CD4-positive, alpha-beta T cell (primary cell): Measurements from ENCODE around the gene ST6GALNAC3. TPM values are rescaled to one million over a fixed set of nuclear protein-coding genes. Genes with fewer than 3 reads are reported as not detected.

ENCODE experiments used
- ATAC-seq: fragments of 200-7000 bp; cut with Tn5 transposase; one replicate; pipeline ENCODE4 v1.10.0; 2022; ENCODE audit warnings: mild to moderate bottlenecking; ENCODE audit not compliant: poor library complexity
- CTCF ChIA-PET: fragments of 350-600 bp; sonication (Branson Sonifier 250); formaldehyde crosslinking; loops from one replicate; lab custom pipeline; 2021; ENCODE audit warnings: antibody characterized with exemption, inconsistent platforms; lab: Charles Lee
- POLR2A ChIA-PET: fragments of 350-600 bp; sonication (Branson Sonifier 250); formaldehyde crosslinking; loops from one replicate; lab custom pipeline; 2021; ENCODE audit warnings: antibody characterized with exemption, inconsistent platforms; lab: Charles Lee
- DNase-seq, 14 experiments: peaks; one replicate each; pipeline ENCODE4 v3.0.0-alpha.2; 2013 to 2020; ENCODE audit warnings: mixed read lengths in 2 of 14
- H3K27ac ChIP-seq, 2 donors: one replicate each; pipeline versions ENCODE4 v1.5.1 to v1.7.0; 2013; ENCODE audit warnings: low read length in 2 of 2, low read depth in 1 of 2, mild to moderate bottlenecking in 1 of 2
- H3K27me3 ChIP-seq, 2 experiments: 1 replicate in 1 of 2; 2 replicates in 1 of 2; pipeline versions ENCODE4 v1.6.1 to v1.7.0; 2013; ENCODE audit warnings: low read length in 2 of 2, control low read depth in 1 of 2, mild to moderate bottlenecking in 1 of 2, moderate library complexity in 1 of 2; ENCODE audit not compliant: insufficient read depth in 2 of 2, control insufficient read depth in 1 of 2
- H3K36me3 ChIP-seq: one replicate; pipeline ENCODE4 v1.6.1; 2013; ENCODE audit warnings: low read length, control low read depth; ENCODE audit not compliant: insufficient read depth
- H3K4me1 ChIP-seq: one replicate; pipeline ENCODE4 v1.6.1; 2013; ENCODE audit warnings: low read length, control low read depth; ENCODE audit not compliant: insufficient read depth
- H3K4me3 ChIP-seq: one replicate; pipeline ENCODE4 v1.5.1; 2013; ENCODE audit warnings: mild to moderate bottlenecking, low read length, moderate library complexity
- H3K9me3 ChIP-seq, 2 experiments: 1 replicate in 1 of 2; 2 replicates in 1 of 2; pipeline versions ENCODE4 v1.6.1 to v1.7.0; 2013; ENCODE audit warnings: low read length in 2 of 2, mild to moderate bottlenecking in 2 of 2, control low read depth in 1 of 2, moderate library complexity in 1 of 2; ENCODE audit not compliant: control insufficient read depth in 1 of 2, insufficient read depth in 1 of 2
- H3K27ac Mint-ChIP-seq: one replicate; pipeline ENCODE4 v1.8.0; 2020; ENCODE audit warnings: mixed read lengths
- H3K27me3 Mint-ChIP-seq: one replicate; pipeline ENCODE4 v1.8.0; 2021; ENCODE audit warnings: mixed read lengths
- H3K36me3 Mint-ChIP-seq: one replicate; pipeline ENCODE4 v1.8.0; 2021; ENCODE audit warnings: low read depth, mixed read lengths
- H3K4me1 Mint-ChIP-seq: one replicate; pipeline ENCODE4 v1.8.0; 2021; ENCODE audit warnings: low read depth, mixed read lengths
- H3K4me3 Mint-ChIP-seq: one replicate; pipeline ENCODE4 v1.8.0; 2020; ENCODE audit warnings: mild to moderate bottlenecking, mixed read lengths
- H3K9me3 Mint-ChIP-seq: one replicate; pipeline ENCODE4 v1.8.0; 2020; ENCODE audit warnings: mixed read lengths
- CTCF ChIP-seq: fragments of 200-600 bp; IDR thresholded peaks from one replicate; pipeline ENCODE4 v1.8.0; 2022; ENCODE audit warnings: antibody characterized with exemption, mild to moderate bottlenecking
- intact Hi-C, 2 experiments: fragments of 100-400 bp; cut with DNase I in 1 of 2; cut with micrococcal nuclease in 1 of 2; formaldehyde crosslinking; loops; one replicate each; pipeline versions ENCODE4 v1.15.1 to v1.9.0; 2023 to 2025; cut with DNase I, micrococcal nuclease
- total RNA-seq, 174 experiments: library from RNA in 2 of 174; stranded (reverse) in 2 of 174; gene quantifications; one replicate each; pipeline ENCODE4 v1.2.3 and lab custom pipeline; 2021 to 2026

The ST6GALNAC3 gene
- total RNA-seq, 2 experiments from 2014 or later, result 0.77 to 1.3 TPM

DNA sequence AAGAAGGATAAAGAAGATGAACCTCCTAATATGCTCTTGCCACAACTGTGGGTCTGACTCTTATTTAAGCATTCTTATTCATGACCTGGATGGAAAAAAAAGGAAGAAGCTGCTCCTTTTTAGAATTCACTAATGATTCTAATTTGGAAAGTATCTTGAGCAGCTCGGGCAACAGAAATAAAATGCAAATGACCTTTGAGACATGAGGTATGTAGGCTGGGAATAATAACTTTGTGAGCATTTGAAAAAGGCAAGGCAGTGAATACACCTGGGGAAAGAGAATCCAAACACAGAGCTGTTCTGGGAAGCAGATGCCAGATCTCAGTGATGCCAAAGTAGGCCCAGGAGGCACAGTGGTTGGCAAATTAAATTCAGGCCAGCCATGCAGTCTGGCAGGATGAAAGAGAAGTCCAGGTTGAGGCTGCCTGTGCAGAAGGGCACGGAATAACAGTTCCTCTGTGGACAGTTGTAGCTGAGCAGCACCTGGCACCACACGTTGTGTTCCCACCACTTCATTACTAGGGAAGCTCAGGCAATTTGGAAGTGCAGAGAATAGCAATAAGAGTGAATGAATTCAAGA, 471.9 kb downstream of the ST6GALNAC3 start:
- H3K4me3 Mint-ChIP-seq, result no peak overlapping the region
- no peaks in the 10 kb centered on the region for H3K27me3 ChIP-seq
- H3K27me3 Mint-ChIP-seq, result no peaks in the 10 kb centered on the region
- no peak for TF ChIP-seq CTCF
- no peaks in the 10 kb centered on the region for H3K36me3 ChIP-seq
- no peaks in the 10 kb centered on the region for H3K4me1 Mint-ChIP-seq
- intact Hi-C loops, result loop anchor here in 1 of 2 experiments (10.0 kb wide), 1 partner anchor 392 kb away; no protein-coding TSS in a partner anchor
- H3K27ac Mint-ChIP-seq, result no peak overlapping the region
- CTCF ChIA-PET, result no interaction called here
- no peaks in the 10 kb centered on the region for H3K36me3 Mint-ChIP-seq
- no peak overlapping the region for H3K27ac ChIP-seq
- POLR2A ChIA-PET, result no interaction called here
- H3K9me3 ChIP-seq, result no peaks in the 10 kb centered on the region
- ATAC-seq (no peak), DNase-seq (no peak)
- no peaks in the 10 kb centered on the region for H3K9me3 Mint-ChIP-seq
- no peaks in the 10 kb centered on the region for H3K4me1 ChIP-seq
- no peak overlapping the region for H3K4me3 ChIP-seq

GRCh38 chr1:76547916-76548315, 473.4 kb downstream of the ST6GALNAC3 start:
- no peaks in the 10 kb centered on the region for H3K36me3 ChIP-seq
- H3K4me1 ChIP-seq, result no peaks in the 10 kb centered on the region
- H3K27me3 ChIP-seq, result no peaks in the 10 kb centered on the region
- CTCF ChIA-PET, result no interaction called here
- H3K9me3 ChIP-seq, result no peaks in the 10 kb centered on the region
- Mint-ChIP-seq H3K36me3 (no peaks in the 10 kb centered on the region), H3K4me1 (no peaks in the 10 kb centered on the region), H3K27ac (no peak overlapping the region), H3K4me3 (no peak overlapping the region), H3K27me3 (no peaks in the 10 kb centered on the region), H3K9me3 (no peaks in the 10 kb centered on the region)
- DNase-seq, result no peak
- intact Hi-C loops, result loop anchor here in 1 of 2 experiments (10.0 kb wide), 1 partner anchor 393 kb away; no protein-coding TSS in a partner anchor
- POLR2A ChIA-PET, result interaction anchor here (0.6 kb wide), 1 partner anchor 80 kb away, joined by 3 read pairs; no protein-coding TSS in a partner anchor
- no peak overlapping the region for H3K4me3 ChIP-seq
- H3K27ac ChIP-seq, result no peak overlapping the region
- TF ChIP-seq CTCF, result no peak
- ATAC-seq, result no peak

DNA sequence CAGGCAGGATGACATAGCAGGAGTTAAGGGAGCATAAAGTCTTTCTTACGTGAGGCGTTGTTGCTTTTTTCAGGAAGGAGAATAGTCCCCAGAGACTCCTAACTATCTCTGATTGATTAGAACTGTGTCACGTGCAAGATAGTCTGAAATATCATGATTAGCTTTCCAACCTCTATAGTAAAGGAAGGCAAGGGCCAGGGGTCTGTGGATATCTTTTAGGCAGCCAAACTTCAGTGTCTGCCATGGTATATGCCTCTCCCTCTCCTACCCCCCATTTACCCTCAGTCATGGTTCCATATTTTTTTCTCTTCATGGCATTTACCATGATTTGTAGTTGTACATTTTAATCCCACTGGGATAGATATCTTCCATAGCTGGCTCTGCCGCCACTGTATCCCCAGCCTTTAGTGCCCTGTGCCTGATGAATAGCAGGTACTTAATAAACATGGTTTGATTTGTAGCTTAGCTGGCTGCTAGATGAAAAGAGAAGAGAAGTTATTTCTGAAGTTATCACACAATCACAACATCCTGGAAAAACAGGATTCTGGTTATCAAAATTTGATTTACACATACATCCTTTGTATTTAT, 474.1 kb downstream of the ST6GALNAC3 start:
- Mint-ChIP-seq H3K36me3 (no peaks in the 10 kb centered on the region), H3K4me1 (no peaks in the 10 kb centered on the region), H3K27me3 (no peaks in the 10 kb centered on the region), H3K9me3 (no peaks in the 10 kb centered on the region), H3K27ac (no peak overlapping the region), H3K4me3 (no peak overlapping the region)
- no peaks in the 10 kb centered on the region for H3K4me1 ChIP-seq
- DNase-seq, result no peak
- no peak for TF ChIP-seq CTCF
- H3K27me3 ChIP-seq, result no peaks in the 10 kb centered on the region
- POLR2A ChIA-PET, result interaction anchor here (0.6 kb wide), 1 partner anchor 81 kb away, joined by 3 read pairs; no protein-coding TSS in a partner anchor
- intact Hi-C loops, result loop anchor here in 1 of 2 experiments (10.0 kb wide), 1 partner anchor 394 kb away; no protein-coding TSS in a partner anchor
- CTCF ChIA-PET, result no interaction called here
- ATAC-seq, result no peak
- no peak overlapping the region for H3K4me3 ChIP-seq
- H3K9me3 ChIP-seq, result no peaks in the 10 kb centered on the region
- no peak overlapping the region for H3K27ac ChIP-seq
- no peaks in the 10 kb centered on the region for H3K36me3 ChIP-seq
